NB4 (cell line): ENCODE data around the gene NCAPH2.

Experiments
- POLR2A ChIP-seq: IDR thresholded peaks from 2 replicates; pipeline ENCODE4 v1.6.1; 2011; ENCODE audit warnings: mild to moderate bottlenecking; ENCODE audit not compliant: insufficient read length; ENCODE audit errors: extremely low read depth
- TF ChIP-seq, protein P1 (sequence below): IDR thresholded peaks from one replicate; pipeline ENCODE4 v1.5.1; 2012; ENCODE audit warnings: low read depth, low read length
- TF ChIP-seq, protein P2 (sequence below): IDR thresholded peaks from 2 replicates; pipeline ENCODE4 v1.6.1; 2011; ENCODE audit warnings: low read depth, low read length

- TF ChIP-seq POLR2A: no peak
- TF ChIP-seq, protein P1, sequence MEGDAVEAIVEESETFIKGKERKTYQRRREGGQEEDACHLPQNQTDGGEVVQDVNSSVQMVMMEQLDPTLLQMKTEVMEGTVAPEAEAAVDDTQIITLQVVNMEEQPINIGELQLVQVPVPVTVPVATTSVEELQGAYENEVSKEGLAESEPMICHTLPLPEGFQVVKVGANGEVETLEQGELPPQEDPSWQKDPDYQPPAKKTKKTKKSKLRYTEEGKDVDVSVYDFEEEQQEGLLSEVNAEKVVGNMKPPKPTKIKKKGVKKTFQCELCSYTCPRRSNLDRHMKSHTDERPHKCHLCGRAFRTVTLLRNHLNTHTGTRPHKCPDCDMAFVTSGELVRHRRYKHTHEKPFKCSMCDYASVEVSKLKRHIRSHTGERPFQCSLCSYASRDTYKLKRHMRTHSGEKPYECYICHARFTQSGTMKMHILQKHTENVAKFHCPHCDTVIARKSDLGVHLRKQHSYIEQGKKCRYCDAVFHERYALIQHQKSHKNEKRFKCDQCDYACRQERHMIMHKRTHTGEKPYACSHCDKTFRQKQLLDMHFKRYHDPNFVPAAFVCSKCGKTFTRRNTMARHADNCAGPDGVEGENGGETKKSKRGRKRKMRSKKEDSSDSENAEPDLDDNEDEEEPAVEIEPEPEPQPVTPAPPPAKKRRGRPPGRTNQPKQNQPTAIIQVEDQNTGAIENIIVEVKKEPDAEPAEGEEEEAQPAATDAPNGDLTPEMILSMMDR: no peak
- TF ChIP-seq, protein P2, sequence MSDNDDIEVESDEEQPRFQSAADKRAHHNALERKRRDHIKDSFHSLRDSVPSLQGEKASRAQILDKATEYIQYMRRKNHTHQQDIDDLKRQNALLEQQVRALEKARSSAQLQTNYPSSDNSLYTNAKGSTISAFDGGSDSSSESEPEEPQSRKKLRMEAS: no peak
Observed at GRCh38 chr22:50464451-50464850, 43.6 kb upstream of the NCAPH2 start.
